Osteocyte (in vitro differentiated cells): ENCODE data around the gene MYH10. TPM values are rescaled to one million over a fixed set of nuclear protein-coding genes. Genes with fewer than 3 reads are reported as not detected.

Source experiments
- DNase-seq: peaks from one replicate; pipeline ENCODE4 v3.0.0; 2021; ENCODE audit warnings: mixed read lengths; ENCODE audit not compliant: unreplicated experiment; ENCODE audit errors: extremely low spot score
- H3K27ac Mint-ChIP-seq: one replicate; pipeline ENCODE4 v1.8.0; 2021; ENCODE audit warnings: mild to moderate bottlenecking, mixed read lengths; ENCODE audit not compliant: unreplicated experiment
- H3K27me3 Mint-ChIP-seq: one replicate; pipeline ENCODE4 v1.8.0; 2021; ENCODE audit warnings: mixed read lengths; ENCODE audit not compliant: unreplicated experiment
- H3K36me3 Mint-ChIP-seq: one replicate; pipeline ENCODE4 v1.8.0; 2021; ENCODE audit warnings: mixed read lengths; ENCODE audit not compliant: unreplicated experiment
- H3K4me1 Mint-ChIP-seq: one replicate; pipeline ENCODE4 v1.8.0; 2021; ENCODE audit warnings: mixed read lengths; ENCODE audit not compliant: unreplicated experiment
- H3K4me3 Mint-ChIP-seq: one replicate; pipeline ENCODE4 v1.8.0; 2021; ENCODE audit warnings: mild to moderate bottlenecking, moderate library complexity, mixed read lengths; ENCODE audit not compliant: unreplicated experiment
- H3K9me3 Mint-ChIP-seq: one replicate; pipeline ENCODE4 v1.8.0; 2021; ENCODE audit warnings: mixed read lengths; ENCODE audit not compliant: unreplicated experiment
- total RNA-seq: library from RNA; stranded (reverse); gene quantifications from 2 replicates; pipeline ENCODE4 v1.2.1, GENCODE V29; 2021
- TF ChIP-seq, protein P1 (sequence below): fragments of 200-600 bp; sonication (generic); IDR thresholded peaks from 2 replicates; pipeline ENCODE4 v1.5.0; 2021; ENCODE audit warnings: antibody characterized with exemption, mild to moderate bottlenecking, moderate library complexity

MYH10 gene
- total RNA-seq, 1 donor from 2014 or later, result 110 TPM

DNA sequence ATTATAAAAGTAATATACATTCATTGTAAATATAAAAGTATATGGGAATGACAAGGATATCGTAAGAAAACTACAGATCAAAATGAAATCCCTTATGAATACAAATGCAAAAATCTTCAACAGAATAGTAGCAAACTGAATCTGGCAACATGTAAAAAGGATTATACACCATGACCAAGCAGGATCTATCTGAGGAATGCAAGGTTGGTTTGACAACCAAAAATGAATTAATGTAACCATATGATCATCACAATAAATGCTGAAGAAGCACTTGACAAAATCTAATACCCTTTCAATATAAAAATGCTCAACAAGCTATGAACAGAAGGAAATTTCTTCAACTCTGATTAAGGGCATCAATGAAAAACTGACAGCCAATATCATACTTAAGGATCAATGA lies 146.1 kb downstream of the MYH10 start:
- TF ChIP-seq, protein P1, sequence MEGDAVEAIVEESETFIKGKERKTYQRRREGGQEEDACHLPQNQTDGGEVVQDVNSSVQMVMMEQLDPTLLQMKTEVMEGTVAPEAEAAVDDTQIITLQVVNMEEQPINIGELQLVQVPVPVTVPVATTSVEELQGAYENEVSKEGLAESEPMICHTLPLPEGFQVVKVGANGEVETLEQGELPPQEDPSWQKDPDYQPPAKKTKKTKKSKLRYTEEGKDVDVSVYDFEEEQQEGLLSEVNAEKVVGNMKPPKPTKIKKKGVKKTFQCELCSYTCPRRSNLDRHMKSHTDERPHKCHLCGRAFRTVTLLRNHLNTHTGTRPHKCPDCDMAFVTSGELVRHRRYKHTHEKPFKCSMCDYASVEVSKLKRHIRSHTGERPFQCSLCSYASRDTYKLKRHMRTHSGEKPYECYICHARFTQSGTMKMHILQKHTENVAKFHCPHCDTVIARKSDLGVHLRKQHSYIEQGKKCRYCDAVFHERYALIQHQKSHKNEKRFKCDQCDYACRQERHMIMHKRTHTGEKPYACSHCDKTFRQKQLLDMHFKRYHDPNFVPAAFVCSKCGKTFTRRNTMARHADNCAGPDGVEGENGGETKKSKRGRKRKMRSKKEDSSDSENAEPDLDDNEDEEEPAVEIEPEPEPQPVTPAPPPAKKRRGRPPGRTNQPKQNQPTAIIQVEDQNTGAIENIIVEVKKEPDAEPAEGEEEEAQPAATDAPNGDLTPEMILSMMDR, result no peak
- Mint-ChIP-seq H3K27ac (no peak overlapping the region), H3K36me3 (peaks cover 74% of the 10 kb centered on the region), H3K4me1 (peaks cover 10% of the 10 kb centered on the region), H3K9me3 (peaks cover 12% of the 10 kb centered on the region), H3K27me3 (no peaks in the 10 kb centered on the region), H3K4me3 (no peak overlapping the region)
- DNase-seq, result no peak

DNA sequence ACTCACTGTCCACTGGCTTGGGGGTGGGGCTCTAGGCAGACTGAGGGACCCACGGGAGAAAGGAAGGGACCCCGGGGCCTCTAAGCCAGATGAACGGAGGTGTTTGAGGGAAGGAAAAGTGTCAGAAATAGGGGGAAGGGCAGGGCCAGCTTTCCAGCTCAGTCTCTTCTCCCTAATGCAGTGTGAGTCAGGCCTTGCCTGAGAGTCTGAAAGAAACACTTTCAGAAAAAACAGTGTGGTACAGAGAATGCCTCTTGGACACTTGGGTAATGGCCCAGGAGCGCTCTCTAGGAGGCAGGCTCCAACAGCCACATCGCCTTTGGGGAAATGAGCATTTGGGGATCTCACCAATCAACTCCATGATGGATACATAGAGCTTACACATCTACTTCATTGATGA lies 148.0 kb downstream of the MYH10 start:
- TF ChIP-seq, protein P1, result no peak
- no peak for DNase-seq
- H3K9me3 Mint-ChIP-seq, result peaks cover 12% of the 10 kb centered on the region
- H3K4me3 Mint-ChIP-seq, result no peak overlapping the region
- H3K27ac Mint-ChIP-seq, result no peak overlapping the region
- H3K36me3 Mint-ChIP-seq, result peaks cover 75% of the 10 kb centered on the region
- H3K27me3 Mint-ChIP-seq, result no peaks in the 10 kb centered on the region
- no peaks in the 10 kb centered on the region for H3K4me1 Mint-ChIP-seq

DNA sequence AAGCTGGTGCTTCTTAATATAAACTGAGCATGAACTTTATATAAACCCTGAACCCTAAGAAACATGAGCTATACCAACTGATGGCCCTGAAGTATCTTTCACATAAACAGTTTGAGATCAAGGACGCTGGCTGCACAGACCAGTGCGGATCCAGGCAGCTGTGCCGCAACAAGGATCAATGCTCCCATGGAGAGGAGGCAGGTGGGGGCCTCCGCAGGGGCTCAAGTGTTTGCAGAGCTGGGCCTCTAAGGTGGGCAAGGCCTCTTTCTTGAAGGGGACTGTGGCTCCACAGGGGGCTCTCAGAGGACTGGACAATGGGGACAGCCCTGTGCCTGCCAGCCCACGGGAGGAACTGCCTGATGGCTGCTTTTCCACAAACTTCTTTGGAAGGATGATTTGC lies 148.8 kb downstream of the MYH10 start:
- TF ChIP-seq, protein P1, result no peak
- peaks cover 12% of the 10 kb centered on the region for H3K9me3 Mint-ChIP-seq
- no peak overlapping the region for H3K4me3 Mint-ChIP-seq
- no peak overlapping the region for H3K27ac Mint-ChIP-seq
- H3K36me3 Mint-ChIP-seq, result peaks cover 72% of the 10 kb centered on the region
- H3K27me3 Mint-ChIP-seq, result no peaks in the 10 kb centered on the region
- H3K4me1 Mint-ChIP-seq, result no peaks in the 10 kb centered on the region
- no peak for DNase-seq

DNA sequence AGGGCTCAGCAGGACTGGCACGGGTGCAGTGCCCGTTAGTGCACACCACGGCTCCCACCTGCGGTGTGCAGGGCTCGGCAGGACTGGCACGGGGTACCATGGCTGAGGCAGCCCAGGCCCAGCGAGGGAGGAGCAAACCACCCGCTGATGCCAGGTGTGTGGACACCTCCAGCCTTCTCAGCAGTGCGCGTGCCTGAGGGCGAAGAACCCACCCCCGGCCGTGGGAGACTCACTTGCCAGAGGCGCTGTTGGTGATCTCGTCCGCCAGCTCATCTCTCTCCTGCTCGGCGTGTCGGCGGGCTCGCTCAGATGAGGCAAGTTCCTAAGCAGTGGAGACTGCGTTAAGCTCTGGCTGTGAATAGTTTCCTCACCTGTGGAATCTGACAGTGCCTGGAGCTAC lies 149.4 kb downstream of the MYH10 start:
- no peaks in the 10 kb centered on the region for H3K27me3 Mint-ChIP-seq
- DNase-seq, result no peak
- H3K4me3 Mint-ChIP-seq, result no peak overlapping the region

DNA sequence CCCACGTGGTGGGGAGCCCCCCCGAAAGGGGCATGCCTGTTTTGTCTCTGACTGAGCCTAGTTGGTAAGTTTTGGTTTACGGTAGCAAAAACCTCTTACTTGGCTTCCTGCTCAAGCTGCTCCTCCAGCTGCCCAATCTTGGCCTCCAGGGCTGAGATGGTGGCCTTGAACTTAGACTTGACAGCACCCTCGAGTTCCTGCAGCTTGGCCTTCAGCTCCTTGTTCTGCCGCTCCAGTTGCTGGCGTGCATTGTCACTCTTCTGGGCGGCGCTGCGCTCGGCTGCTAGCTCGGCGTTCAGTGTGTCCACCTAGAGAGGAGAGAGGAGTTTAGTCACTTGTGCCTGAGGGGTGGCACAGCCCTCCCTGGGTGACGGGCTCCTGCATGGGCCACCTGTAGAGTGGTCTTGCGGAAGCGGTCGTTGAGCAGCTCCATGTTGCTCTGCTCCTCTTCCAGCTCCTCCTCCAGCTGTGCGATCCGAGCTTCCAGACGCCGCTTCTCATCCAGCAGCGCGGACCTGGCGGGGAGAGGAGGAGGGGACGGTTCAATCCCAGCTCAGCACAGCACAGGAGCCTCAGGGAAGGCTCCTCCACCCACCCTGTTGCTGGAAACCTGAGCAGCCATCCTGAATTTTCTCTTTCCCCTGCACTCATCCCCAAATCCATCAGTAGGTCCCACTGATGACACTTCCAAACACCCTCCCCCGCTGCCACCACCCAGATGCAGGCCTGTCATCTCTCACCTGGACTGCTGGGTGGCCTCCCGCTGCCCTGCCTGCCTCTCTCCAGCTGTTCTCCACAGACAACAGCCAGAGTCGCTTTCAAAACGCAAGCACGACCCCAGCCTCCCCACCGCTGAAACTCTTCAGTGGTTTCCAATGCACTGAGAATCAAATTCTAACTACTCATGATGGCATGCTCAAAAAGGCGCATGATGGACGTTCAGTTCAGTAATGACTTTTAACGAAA lies 150.2 kb downstream of the MYH10 start:
- DNase-seq, result no peak
- H3K9me3 Mint-ChIP-seq, result peaks cover 7% of the 10 kb centered on the region
- H3K4me3 Mint-ChIP-seq, result no peak overlapping the region
- no peaks in the 10 kb centered on the region for H3K4me1 Mint-ChIP-seq
- H3K27me3 Mint-ChIP-seq, result no peaks in the 10 kb centered on the region
- TF ChIP-seq, protein P1, result no peak
- H3K36me3 Mint-ChIP-seq, result peaks cover 69% of the 10 kb centered on the region
- H3K27ac Mint-ChIP-seq, result no peak overlapping the region

More for the DNA sequence above, 149.4 kb downstream of the MYH10 start:
- Mint-ChIP-seq H3K4me1 (no peaks in the 10 kb centered on the region), H3K36me3 (peaks cover 69% of the 10 kb centered on the region), H3K9me3 (peaks cover 12% of the 10 kb centered on the region), H3K27ac (no peak overlapping the region)
- TF ChIP-seq, protein P1, result no peak
